ENCODE measurements around the gene NBEAL1.
"Not testable (repeated sequence)": the region's sequence is repeated elsewhere in the genome, so short reads cannot be mapped to it uniquely, and the experiment has no call there.

NBEAL1 gene

GRCh38 chr2:203126996-203127395, 112.3 kb downstream of the NBEAL1 start:
- Histone ChIP-seq H3K27me3 (ENCODE audit: insufficient read depth, poor library complexity, severe bottlenecking) (no peaks in the 10 kb centered on the region), H3K36me3 (ENCODE audit: low read depth) (peaks cover 76% of the 10 kb centered on the region), H3K4me3 (ENCODE audit: severe bottlenecking) (no peak overlapping the region), H3K4me1 (ENCODE audit: insufficient read depth, poor library complexity, severe bottlenecking) (no peaks in the 10 kb centered on the region), H3K27ac (ENCODE audit: poor library complexity, severe bottlenecking) (no peak overlapping the region), H3K9me3 (ENCODE audit: severe bottlenecking) (no peaks in the 10 kb centered on the region)
- ATAC-seq (ENCODE audit: low read depth) (no peak), DNase-seq (ENCODE audit: low spot score) (no peak)
- no peak for TF ChIP-seq CTCF (IDR thresholded peaks at IDR 0.05; ENCODE audit: poor library complexity, severe bottlenecking)

GRCh38 chr2:203135105-203135504, 120.4 kb downstream of the NBEAL1 start:
- peaks cover 82% of the 10 kb centered on the region for H3K36me3 ChIP-seq (ENCODE audit: low read depth)
- no peak for DNase-seq (ENCODE audit: low spot score)
- H3K27ac ChIP-seq (ENCODE audit: poor library complexity, severe bottlenecking) = no peak overlapping the region
- no peaks in the 10 kb centered on the region for H3K9me3 ChIP-seq (ENCODE audit: severe bottlenecking)
- H3K27me3 ChIP-seq (ENCODE audit: insufficient read depth, poor library complexity, severe bottlenecking) = no peaks in the 10 kb centered on the region
- H3K4me1 ChIP-seq (ENCODE audit: insufficient read depth, poor library complexity, severe bottlenecking) = no peaks in the 10 kb centered on the region
- no peak overlapping the region for H3K4me3 ChIP-seq (ENCODE audit: severe bottlenecking)
- no peak for TF ChIP-seq CTCF (IDR thresholded peaks at IDR 0.05; ENCODE audit: poor library complexity, severe bottlenecking)
- ATAC-seq (ENCODE audit: low read depth) = no peak

GRCh38 chr2:203143391-203143790, 128.7 kb downstream of the NBEAL1 start:
- no peaks in the 10 kb centered on the region for H3K27me3 ChIP-seq (ENCODE audit: insufficient read depth, poor library complexity, severe bottlenecking)

GRCh38 chr2:203149194-203149593, 134.5 kb downstream of the NBEAL1 start:
- Histone ChIP-seq H3K27me3 (ENCODE audit: insufficient read depth, poor library complexity, severe bottlenecking) (no peaks in the 10 kb centered on the region), H3K4me3 (ENCODE audit: severe bottlenecking) (no peak overlapping the region), H3K36me3 (ENCODE audit: low read depth) (peaks cover 63% of the 10 kb centered on the region), H3K9me3 (ENCODE audit: severe bottlenecking) (no peaks in the 10 kb centered on the region), H3K27ac (ENCODE audit: poor library complexity, severe bottlenecking) (no peak overlapping the region), H3K4me1 (ENCODE audit: insufficient read depth, poor library complexity, severe bottlenecking) (no peaks in the 10 kb centered on the region)
- no peak for DNase-seq (ENCODE audit: low spot score)
- ATAC-seq (ENCODE audit: low read depth) = no peak
- TF ChIP-seq CTCF (IDR thresholded peaks at IDR 0.05; ENCODE audit: poor library complexity, severe bottlenecking) = no peak

More at GRCh38 chr2:203143391-203143790, 128.7 kb downstream of the NBEAL1 start:
- no peak overlapping the region for H3K27ac ChIP-seq (ENCODE audit: poor library complexity, severe bottlenecking)
- DNase-seq (ENCODE audit: low spot score) (no peak), ATAC-seq (ENCODE audit: low read depth) (no peak)
- no peak for TF ChIP-seq CTCF (IDR thresholded peaks at IDR 0.05; ENCODE audit: poor library complexity, severe bottlenecking)
- no peak overlapping the region for H3K4me3 ChIP-seq (ENCODE audit: severe bottlenecking)
- no peaks in the 10 kb centered on the region for H3K4me1 ChIP-seq (ENCODE audit: insufficient read depth, poor library complexity, severe bottlenecking)
- H3K36me3 ChIP-seq (ENCODE audit: low read depth) = peaks cover 70% of the 10 kb centered on the region
- H3K9me3 ChIP-seq (ENCODE audit: severe bottlenecking) = no peaks in the 10 kb centered on the region

GRCh38 chr2:203155406-203155805, 140.7 kb downstream of the NBEAL1 start:
- no peaks in the 10 kb centered on the region for H3K9me3 ChIP-seq (ENCODE audit: severe bottlenecking)
- no peaks in the 10 kb centered on the region for H3K4me1 ChIP-seq (ENCODE audit: insufficient read depth, poor library complexity, severe bottlenecking)
- H3K27me3 ChIP-seq (ENCODE audit: insufficient read depth, poor library complexity, severe bottlenecking) = no peaks in the 10 kb centered on the region
- no peak overlapping the region for H3K4me3 ChIP-seq (ENCODE audit: severe bottlenecking)
- DNase-seq (ENCODE audit: low spot score) (no peak), ATAC-seq (ENCODE audit: low read depth) (no peak; the same call in 2 of the 3 replicates)
- H3K27ac ChIP-seq (ENCODE audit: poor library complexity, severe bottlenecking) = no peak overlapping the region
- peaks cover 43% of the 10 kb centered on the region for H3K36me3 ChIP-seq (ENCODE audit: low read depth)
- peak; percentile 35 for TF ChIP-seq CTCF (IDR thresholded peaks at IDR 0.05; ENCODE audit: poor library complexity, severe bottlenecking)

GRCh38 chr2:203162722-203163121, 148.0 kb downstream of the NBEAL1 start:
- not testable (repeated sequence) for H3K4me3 ChIP-seq (ENCODE audit: severe bottlenecking); H3K9me3 ChIP-seq (ENCODE audit: severe bottlenecking); DNase-seq (ENCODE audit: low spot score); H3K27ac ChIP-seq (ENCODE audit: poor library complexity, severe bottlenecking); ATAC-seq (ENCODE audit: low read depth); H3K27me3 ChIP-seq (ENCODE audit: insufficient read depth, poor library complexity, severe bottlenecking); H3K4me1 ChIP-seq (ENCODE audit: insufficient read depth, poor library complexity, severe bottlenecking)
- peaks cover 44% of the 10 kb centered on the region for H3K36me3 ChIP-seq (ENCODE audit: low read depth)

Data from RWPE2 (cell line).